GM12865 (cell line): ENCODE data around the gene C9orf78.

Experiments
- DNase-seq: peaks from one replicate; pipeline ENCODE4 v3.0.0; 2010; ENCODE audit warnings: low read depth
- H3K4me3 ChIP-seq: 2 replicates; pipeline ENCODE4 v1.5.1; 2011; ENCODE audit warnings: mild to moderate bottlenecking, low read depth, low read length, control low read depth
- TF ChIP-seq, protein P1 (sequence below): IDR thresholded peaks from 2 replicates; pipeline ENCODE4 v1.5.1; 2011; ENCODE audit warnings: low read length, control low read depth, low read depth, inconsistent platforms; ENCODE audit not compliant: insufficient read depth; ENCODE audit errors: missing control alignments

The C9orf78 gene

GRCh38 chr9:129822898-129823541, 12.1 kb downstream of the C9orf78 start:
- TF ChIP-seq, protein P1, sequence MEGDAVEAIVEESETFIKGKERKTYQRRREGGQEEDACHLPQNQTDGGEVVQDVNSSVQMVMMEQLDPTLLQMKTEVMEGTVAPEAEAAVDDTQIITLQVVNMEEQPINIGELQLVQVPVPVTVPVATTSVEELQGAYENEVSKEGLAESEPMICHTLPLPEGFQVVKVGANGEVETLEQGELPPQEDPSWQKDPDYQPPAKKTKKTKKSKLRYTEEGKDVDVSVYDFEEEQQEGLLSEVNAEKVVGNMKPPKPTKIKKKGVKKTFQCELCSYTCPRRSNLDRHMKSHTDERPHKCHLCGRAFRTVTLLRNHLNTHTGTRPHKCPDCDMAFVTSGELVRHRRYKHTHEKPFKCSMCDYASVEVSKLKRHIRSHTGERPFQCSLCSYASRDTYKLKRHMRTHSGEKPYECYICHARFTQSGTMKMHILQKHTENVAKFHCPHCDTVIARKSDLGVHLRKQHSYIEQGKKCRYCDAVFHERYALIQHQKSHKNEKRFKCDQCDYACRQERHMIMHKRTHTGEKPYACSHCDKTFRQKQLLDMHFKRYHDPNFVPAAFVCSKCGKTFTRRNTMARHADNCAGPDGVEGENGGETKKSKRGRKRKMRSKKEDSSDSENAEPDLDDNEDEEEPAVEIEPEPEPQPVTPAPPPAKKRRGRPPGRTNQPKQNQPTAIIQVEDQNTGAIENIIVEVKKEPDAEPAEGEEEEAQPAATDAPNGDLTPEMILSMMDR: no peak
- H3K4me3 ChIP-seq: peak overlapping the region; percentile 75
- DNase-seq: peak; percentile 65

DNA sequence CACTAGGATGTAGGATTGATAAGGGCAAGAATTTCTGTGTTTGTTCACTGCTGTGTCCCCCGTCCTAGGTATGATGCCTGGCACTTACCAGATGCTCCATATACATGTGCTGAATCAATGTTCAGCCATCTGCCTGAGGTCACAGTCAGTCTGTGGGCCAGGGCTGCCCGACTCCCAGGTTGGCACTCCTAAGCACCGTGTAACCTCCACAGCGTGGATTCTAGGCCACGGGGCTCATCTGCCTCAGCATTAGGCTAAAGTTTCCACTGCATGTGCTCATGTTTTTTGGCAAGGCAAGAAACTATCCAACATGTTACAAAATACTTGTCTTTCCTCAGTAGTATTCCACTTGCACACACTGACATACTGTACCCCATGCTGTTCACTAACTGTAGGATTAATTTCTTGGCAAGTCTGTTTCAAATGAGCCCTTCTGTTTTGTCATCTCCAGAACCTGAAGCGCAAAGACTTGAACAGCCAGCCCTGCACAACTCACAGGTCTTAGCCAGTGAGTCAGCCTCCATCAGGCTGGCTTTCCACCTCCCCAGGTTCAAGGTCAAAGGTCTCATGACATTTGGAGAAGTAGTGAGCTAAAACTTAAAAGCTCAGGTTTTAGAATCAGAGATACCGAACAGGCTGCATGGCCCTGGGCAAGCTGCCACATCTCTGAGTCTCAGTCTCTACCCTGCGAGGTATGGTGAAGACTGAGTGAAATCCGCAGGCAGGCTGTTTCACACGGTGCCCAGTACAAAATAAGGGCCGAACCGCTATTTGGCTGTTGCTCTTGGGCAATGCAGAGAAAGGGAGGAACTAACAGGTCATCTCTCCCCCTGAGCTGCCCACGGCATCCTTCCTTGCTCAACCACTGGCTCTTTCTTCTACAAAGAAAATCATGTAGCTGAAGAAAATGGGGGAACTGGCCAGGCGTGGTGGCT, 18.3 kb downstream of the C9orf78 start:
- TF ChIP-seq, protein P1: no peak

DNA sequence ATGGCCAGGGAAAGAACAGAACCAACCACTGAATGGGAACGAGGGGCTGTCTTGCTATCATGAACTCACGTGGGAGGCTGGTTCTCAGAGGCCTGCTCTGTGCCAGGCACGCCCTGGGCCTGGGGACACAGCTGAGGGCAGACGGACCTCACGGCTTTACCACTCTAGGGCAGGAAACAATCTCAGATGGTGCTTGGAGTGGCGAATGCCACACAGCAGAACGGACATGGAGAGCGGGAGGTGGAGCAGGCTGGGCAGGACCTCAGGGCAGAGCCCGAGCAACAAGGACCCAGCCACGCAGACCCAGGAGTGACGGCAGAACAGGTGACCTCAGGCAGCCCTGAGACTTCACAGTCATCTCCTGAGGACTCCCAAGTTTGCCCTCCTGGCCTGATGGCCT, 19.8 kb downstream of the C9orf78 start:
- DNase-seq: no peak
- no peak overlapping the region for H3K4me3 ChIP-seq
- TF ChIP-seq, protein P1: no peak

More for the DNA sequence above, 18.3 kb downstream of the C9orf78 start:
- no peak for DNase-seq
- no peak overlapping the region for H3K4me3 ChIP-seq

- H3K4me3 ChIP-seq: no peak overlapping the region
- TF ChIP-seq, protein P1: no peak
Observed at GRCh38 chr9:129814432-129815223, 20.4 kb downstream of the C9orf78 start.

GRCh38 chr9:129813661-129814060, 21.4 kb downstream of the C9orf78 start:
- TF ChIP-seq, protein P1: no peak
- H3K4me3 ChIP-seq: no peak overlapping the region
- no peak for DNase-seq

More at GRCh38 chr9:129814432-129815223, 20.4 kb downstream of the C9orf78 start:
- DNase-seq: no peak

- no peak overlapping the region for H3K4me3 ChIP-seq
- TF ChIP-seq, protein P1: no peak
- DNase-seq: no peak
Observed at GRCh38 chr9:129812385-129812784, 22.7 kb downstream of the C9orf78 start.
